ENCODE results near the gene DNTT.

- no peak for TF ChIP-seq ZNF311 (tag by site-specific recombination; IDR thresholded peaks at IDR 0.05; ENCODE audit: borderline replicate concordance)
- no peak for TF ChIP-seq ZNF776 (tag by site-specific recombination; IDR thresholded peaks at IDR 0.05; ENCODE audit: borderline replicate concordance)
- no peak for TF ChIP-seq KLF1 (tag by site-specific recombination; IDR thresholded peaks at IDR 0.05)
- TF ChIP-seq ZBTB8A (tag by site-specific recombination; IDR thresholded peaks at IDR 0.05): no peak
- TF ChIP-seq CTCF (tag by site-specific recombination; IDR thresholded peaks at IDR 0.05): no peak
- no peak for TF ChIP-seq PRDM2 (tag by site-specific recombination; IDR thresholded peaks at IDR 0.05; ENCODE audit: borderline replicate concordance)
- no peak for TF ChIP-seq HOXA7 (CRISPR knock-in tag; IDR thresholded peaks at IDR 0.05; ENCODE audit: borderline replicate concordance)
- no peak for TF ChIP-seq ZNF76 (tag by site-specific recombination; IDR thresholded peaks at IDR 0.05; ENCODE audit: borderline replicate concordance, low read depth)
- TF ChIP-seq ZNF514 (tag by site-specific recombination; IDR thresholded peaks at IDR 0.05): no peak
- no peak for TF ChIP-seq KLF9 (tag by site-specific recombination; IDR thresholded peaks at IDR 0.05; ENCODE audit: low read depth)
- no peak for TF ChIP-seq ZNF610 (tag by site-specific recombination; IDR thresholded peaks at IDR 0.05; ENCODE audit: borderline replicate concordance)
- TF ChIP-seq ZNF138 (tag by site-specific recombination; IDR thresholded peaks at IDR 0.05; ENCODE audit: borderline replicate concordance): no peak
Observed at GRCh38 chr10:96297486-96297885, 6.7 kb upstream of the DNTT start.

Data from HEK293 (cell line).